Activated CD4-positive, alpha-beta T cell treated with anti-CD3 and anti-CD28 coated beads, Interleukin-2, amount 50 U/mL, for 48 hours (primary cell): ENCODE data around the gene CAPZB.

ENCODE experiments used
- DNase-seq, 2 experiments: peaks; one replicate each; pipeline ENCODE4 v3.0.0-alpha.2; 2020

Gene CAPZB

GRCh38 chr1:19496527-19496874 is 11.2 kb upstream of the CAPZB start:
- DNase-seq, result no peak

GRCh38 chr1:19495799-19496526 is 10.6 kb upstream of the CAPZB start:
- no peak for DNase-seq

- no peak for DNase-seq
Observed at GRCh38 chr1:19495000-19495656, 9.8 kb upstream of the CAPZB start.

- no peak for DNase-seq
Observed at GRCh38 chr1:19493547-19493946, 8.2 kb upstream of the CAPZB start.

- no peak for DNase-seq
Observed at GRCh38 chr1:19489996-19490395, 4.7 kb upstream of the CAPZB start.

GRCh38 chr1:19488136-19488535 is 2.8 kb upstream of the CAPZB start:
- DNase-seq, result no peak

- DNase-seq, result peak in 1 of 2 experiments; percentile 22
Observed at GRCh38 chr1:19484798-19485361, 459 bp downstream of the CAPZB start.

GRCh38 chr1:19484338-19484797 is 971 bp downstream of the CAPZB start:
- DNase-seq, result peak in 1 of 2 experiments; percentile 29

GRCh38 chr1:19483691-19484090 is 1.6 kb downstream of the CAPZB start:
- no peak for DNase-seq

- peak in 1 of 2 experiments; percentile 56 for DNase-seq
Observed at GRCh38 chr1:19483261-19483660, 2.1 kb downstream of the CAPZB start.

- DNase-seq, result no peak
Observed at GRCh38 chr1:19481826-19482398, 3.4 kb downstream of the CAPZB start.

GRCh38 chr1:19480282-19480681 is 5.1 kb downstream of the CAPZB start:
- DNase-seq, result no peak

GRCh38 chr1:19479351-19480120 is 5.8 kb downstream of the CAPZB start:
- DNase-seq, result no peak

- no peak for DNase-seq
Observed at GRCh38 chr1:19478322-19478721, 7.0 kb downstream of the CAPZB start.

GRCh38 chr1:19477284-19478249 is 7.8 kb downstream of the CAPZB start:
- DNase-seq, result peak in 1 of 2 experiments; percentile 44

GRCh38 chr1:19476450-19477190 is 8.7 kb downstream of the CAPZB start:
- no peak for DNase-seq

- DNase-seq, result no peak
Observed at GRCh38 chr1:19475296-19475695, 10.0 kb downstream of the CAPZB start.

- DNase-seq, result no peak
Observed at GRCh38 chr1:19472174-19472573, 13.2 kb downstream of the CAPZB start.

- no peak for DNase-seq
Observed at GRCh38 chr1:19469004-19469403, 16.3 kb downstream of the CAPZB start.

- DNase-seq, result peak; percentile 62 to 76
Observed at GRCh38 chr1:19468397-19468956, 16.9 kb downstream of the CAPZB start.
